NB4 (cell line): Measurements from ENCODE around the gene SPECC1L.
"Not testable (repeated sequence)": the region's sequence is repeated elsewhere in the genome, so short reads cannot be mapped to it uniquely, and the experiment has no call there.

Experiments
- DNase-seq: peaks from one replicate; pipeline ENCODE4 v3.0.0; 2010; ENCODE audit warnings: low read depth
- H3K4me3 ChIP-seq: one replicate; pipeline ENCODE4 v1.5.1; 2011; ENCODE audit warnings: mild to moderate bottlenecking, low read depth, low read length, moderate library complexity
- MYC ChIP-seq: IDR thresholded peaks from 2 replicates; pipeline ENCODE4 v1.6.1; 2011; ENCODE audit warnings: low read depth, low read length
- POLR2A ChIP-seq: IDR thresholded peaks from 2 replicates; pipeline ENCODE4 v1.6.1; 2011; ENCODE audit warnings: mild to moderate bottlenecking; ENCODE audit not compliant: insufficient read length; ENCODE audit errors: extremely low read depth
- TF ChIP-seq, protein P1 (sequence below): IDR thresholded peaks from one replicate; pipeline ENCODE4 v1.5.1; 2012; ENCODE audit warnings: low read depth, low read length
- TF ChIP-seq, protein P2 (sequence below): IDR thresholded peaks from 2 replicates; pipeline ENCODE4 v1.6.1; 2011; ENCODE audit warnings: low read depth, low read length

Gene SPECC1L

DNA sequence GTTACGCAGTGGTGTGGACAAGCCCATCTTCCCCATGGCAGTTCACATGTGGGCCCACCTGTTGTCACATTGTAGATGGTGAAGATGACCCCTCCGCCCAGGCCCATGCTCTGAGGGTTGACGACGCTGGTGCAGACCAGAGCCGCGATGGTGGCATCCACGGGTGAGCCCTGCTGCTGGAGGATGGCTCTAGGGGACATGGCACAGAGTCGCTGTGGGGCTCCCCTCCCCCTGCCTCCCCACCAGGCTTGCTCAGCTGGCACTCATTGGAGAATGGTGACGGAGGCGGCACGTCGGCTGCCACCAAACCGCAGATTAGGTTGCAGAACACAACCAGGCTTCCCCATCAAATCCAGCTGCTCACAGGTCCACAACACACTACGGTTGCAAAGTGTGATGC lies 36.8 kb upstream of the SPECC1L start:
- DNase-seq = no peak
- no peak overlapping the region for H3K4me3 ChIP-seq
- no peak for TF ChIP-seq MYC
- TF ChIP-seq, protein P1, sequence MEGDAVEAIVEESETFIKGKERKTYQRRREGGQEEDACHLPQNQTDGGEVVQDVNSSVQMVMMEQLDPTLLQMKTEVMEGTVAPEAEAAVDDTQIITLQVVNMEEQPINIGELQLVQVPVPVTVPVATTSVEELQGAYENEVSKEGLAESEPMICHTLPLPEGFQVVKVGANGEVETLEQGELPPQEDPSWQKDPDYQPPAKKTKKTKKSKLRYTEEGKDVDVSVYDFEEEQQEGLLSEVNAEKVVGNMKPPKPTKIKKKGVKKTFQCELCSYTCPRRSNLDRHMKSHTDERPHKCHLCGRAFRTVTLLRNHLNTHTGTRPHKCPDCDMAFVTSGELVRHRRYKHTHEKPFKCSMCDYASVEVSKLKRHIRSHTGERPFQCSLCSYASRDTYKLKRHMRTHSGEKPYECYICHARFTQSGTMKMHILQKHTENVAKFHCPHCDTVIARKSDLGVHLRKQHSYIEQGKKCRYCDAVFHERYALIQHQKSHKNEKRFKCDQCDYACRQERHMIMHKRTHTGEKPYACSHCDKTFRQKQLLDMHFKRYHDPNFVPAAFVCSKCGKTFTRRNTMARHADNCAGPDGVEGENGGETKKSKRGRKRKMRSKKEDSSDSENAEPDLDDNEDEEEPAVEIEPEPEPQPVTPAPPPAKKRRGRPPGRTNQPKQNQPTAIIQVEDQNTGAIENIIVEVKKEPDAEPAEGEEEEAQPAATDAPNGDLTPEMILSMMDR = no peak

DNA sequence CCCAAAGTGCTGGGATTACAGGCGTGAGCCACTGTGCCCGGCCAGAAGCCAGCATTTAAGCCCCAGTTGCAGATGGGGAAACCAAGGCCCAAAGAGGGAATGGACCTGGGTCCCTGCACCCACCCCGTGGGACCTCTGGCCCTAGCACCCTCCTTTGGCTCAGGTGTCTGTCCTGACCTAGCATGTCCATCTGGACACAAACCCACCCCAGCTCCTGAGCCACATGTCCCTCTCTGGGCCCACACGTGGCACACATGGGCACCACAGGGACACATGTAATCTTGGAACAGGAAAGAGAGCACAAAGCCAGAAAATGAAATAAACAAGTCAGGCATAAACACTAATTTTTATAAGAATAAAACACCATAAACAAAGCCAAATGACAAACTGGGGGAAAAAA lies 35.3 kb upstream of the SPECC1L start:
- no peak for DNase-seq
- TF ChIP-seq POLR2A = no peak
- TF ChIP-seq, protein P1 = no peak
- TF ChIP-seq, protein P2, sequence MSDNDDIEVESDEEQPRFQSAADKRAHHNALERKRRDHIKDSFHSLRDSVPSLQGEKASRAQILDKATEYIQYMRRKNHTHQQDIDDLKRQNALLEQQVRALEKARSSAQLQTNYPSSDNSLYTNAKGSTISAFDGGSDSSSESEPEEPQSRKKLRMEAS = no peak
- no peak for TF ChIP-seq MYC
- no peak overlapping the region for H3K4me3 ChIP-seq

DNA sequence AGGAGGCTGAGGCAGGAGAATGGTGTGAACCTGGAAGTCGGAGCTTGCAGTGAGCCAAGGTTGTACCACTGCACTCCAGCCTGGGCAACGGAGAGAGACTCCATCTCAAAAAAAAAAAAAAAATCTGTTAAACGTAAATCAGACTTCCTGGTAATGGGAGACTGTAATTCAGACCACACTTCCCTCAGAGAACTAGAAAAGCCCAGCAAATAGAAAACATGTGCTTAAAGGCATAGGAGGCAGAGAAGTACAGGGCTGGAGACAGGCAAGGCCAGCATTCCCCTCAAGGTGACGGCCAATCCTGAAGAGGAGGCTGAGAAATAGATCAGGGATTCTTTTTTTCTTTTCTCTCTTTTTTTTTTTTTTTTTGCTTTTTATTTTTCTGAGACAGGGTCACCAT lies 34.0 kb upstream of the SPECC1L start:
- TF ChIP-seq, protein P2 = no peak
- TF ChIP-seq MYC = no peak
- TF ChIP-seq, protein P1 = no peak
- no peak for TF ChIP-seq POLR2A
- DNase-seq = no peak
- H3K4me3 ChIP-seq = no peak overlapping the region

DNA sequence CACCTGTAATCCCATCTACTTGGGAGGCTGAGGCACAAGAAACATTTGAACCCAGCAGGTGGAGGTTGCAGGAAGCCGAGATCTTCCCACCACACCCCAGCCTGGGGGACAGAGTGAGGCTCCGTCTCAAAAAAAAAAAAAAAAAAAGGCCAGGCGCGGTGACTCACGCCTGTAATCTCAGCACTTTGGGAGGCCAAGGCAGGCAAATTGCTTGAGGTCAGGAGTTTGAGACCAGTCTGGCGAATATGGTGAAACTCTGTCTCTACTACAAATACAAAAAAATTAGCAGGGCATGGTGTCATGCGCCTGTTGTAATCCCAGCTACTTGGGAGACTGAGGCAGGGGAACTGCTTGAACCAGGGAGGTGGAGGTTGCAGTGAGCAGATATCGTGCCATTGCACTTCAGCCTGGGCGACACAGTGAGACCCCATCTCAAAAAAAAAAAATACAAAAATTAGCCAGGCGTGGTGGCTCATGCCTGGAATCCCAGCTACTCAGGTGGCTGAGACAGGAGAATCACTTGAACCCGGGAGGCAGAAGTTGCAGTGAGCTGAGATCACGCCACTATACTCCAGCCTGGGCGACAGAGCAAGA lies 32.4 kb upstream of the SPECC1L start:
- H3K4me3 ChIP-seq, DNase-seq: not testable (repeated sequence)

DNA sequence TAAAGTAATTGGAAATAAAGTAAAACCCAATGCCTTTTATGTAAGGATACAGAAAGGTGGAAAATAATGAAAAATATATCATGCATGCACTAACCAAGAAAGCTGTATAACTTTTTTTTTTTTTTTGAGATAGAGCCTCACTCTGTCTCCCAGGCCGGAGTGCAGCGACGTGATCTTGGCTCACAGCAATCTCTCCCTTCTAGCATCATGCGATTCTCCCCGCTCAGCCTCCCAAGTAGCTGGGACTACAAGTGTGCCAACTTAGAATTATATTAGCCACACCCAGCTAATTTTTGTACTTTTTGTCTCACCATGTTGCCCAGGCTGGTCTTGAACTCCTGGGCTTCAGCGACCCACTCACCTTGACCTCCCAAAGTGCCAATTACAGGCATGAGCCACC lies 30.2 kb upstream of the SPECC1L start:
- no peak for DNase-seq
- H3K4me3 ChIP-seq = no peak overlapping the region
- TF ChIP-seq POLR2A (no peak), MYC (no peak)
- TF ChIP-seq, protein P1 = no peak
- TF ChIP-seq, protein P2 = no peak

DNA sequence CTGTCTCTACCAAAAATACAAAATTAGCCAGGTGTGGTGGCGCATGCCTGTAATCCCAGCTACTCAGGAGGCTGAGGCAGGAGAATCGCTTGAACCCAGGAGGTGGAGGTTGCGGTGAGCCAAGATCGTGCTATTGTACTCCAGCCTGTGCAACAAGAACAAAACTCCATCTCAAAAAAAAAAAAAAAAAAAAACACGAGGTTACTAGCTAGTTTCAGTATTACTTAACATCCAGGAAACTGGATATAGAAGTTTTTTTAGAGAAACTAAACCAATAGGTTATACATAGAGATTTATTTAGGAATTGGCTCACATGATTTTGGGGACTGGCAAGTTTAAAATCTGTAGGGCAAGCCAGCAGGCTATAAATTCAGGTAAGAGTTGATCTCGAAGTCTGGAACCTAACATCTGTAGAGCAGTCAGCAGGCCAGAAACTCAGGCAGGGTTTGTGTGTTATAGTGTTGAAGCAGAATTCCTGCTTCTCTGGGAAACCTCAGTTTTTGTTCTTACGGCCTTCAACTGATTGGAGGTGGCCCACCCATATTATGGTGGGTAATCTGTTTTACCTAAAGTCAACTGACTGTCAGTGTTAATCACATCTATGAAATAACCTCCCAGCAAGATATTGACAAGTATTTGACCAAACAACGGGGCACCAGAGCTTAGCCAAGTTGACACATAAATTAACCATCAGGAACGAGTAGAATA lies 29.5 kb upstream of the SPECC1L start:
- H3K4me3 ChIP-seq, DNase-seq: not testable (repeated sequence)

DNA sequence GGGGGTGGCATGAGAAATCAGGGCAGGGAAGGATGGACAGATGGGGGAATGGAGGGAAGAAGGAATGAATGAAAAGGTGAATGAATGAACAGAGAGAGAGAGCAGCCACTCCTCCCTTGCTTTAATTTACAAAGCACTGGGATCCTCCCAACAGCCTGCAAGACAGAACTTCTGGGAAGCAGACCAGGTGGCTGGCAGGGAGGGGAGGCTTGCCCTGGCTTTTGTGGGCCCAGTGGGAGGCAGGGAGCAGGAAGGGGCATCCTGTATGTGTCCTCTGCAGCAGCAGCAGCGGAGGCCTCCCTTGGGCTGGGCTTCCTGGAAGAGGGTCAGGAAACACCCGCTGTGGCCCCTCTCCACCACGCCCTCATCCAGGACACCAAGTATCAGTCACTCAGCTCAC lies 27.2 kb upstream of the SPECC1L start:
- H3K4me3 ChIP-seq = peak overlapping the region; percentile 57
- peak; percentile 72 for DNase-seq
